Esophagus squamous epithelium (tissue), 4 donors: ENCODE measurements around the gene BTBD2.

ENCODE experiments used
- POLR2A ChIP-seq, 4 donors: fragments of 450-650 bp; IDR thresholded peaks; one replicate each; pipeline ENCODE4 v1.6.1; 2017; ENCODE audit warnings: antibody characterized with exemption in 4 of 4, mild to moderate bottlenecking in 4 of 4, moderate library complexity in 3 of 4
- TF ChIP-seq, protein P1 (sequence below), 6 experiments: fragments of 450-650 bp in 4 of 6; fragments of 200-600 bp in 2 of 6; sonication (generic) in 2 of 6; IDR thresholded peaks; one replicate each; pipeline ENCODE4 v1.5.1; 2016 to 2019; ENCODE audit warnings: antibody characterized with exemption in 6 of 6, mild to moderate bottlenecking in 4 of 6, moderate library complexity in 4 of 6

DNA sequence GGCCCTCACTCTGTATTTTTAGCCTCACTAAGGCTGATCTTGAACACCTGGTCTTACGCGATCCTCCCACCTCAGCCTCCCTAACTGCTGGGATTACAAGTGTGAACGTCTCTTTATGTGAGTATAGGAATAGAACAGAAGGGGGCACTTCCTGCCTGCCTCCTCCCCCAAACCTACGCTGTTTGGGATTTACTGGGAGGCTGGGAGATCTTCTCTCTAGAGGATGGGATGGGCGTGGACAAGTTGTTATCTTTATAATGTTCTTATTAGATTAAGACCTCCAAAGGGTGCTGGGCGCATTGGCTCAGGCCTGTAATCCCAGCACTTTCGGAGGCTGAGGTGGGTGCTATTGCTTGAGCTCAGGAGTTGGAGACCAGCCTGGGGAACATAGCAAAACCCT, 77.4 kb downstream of the BTBD2 start:
- TF ChIP-seq, protein P1, sequence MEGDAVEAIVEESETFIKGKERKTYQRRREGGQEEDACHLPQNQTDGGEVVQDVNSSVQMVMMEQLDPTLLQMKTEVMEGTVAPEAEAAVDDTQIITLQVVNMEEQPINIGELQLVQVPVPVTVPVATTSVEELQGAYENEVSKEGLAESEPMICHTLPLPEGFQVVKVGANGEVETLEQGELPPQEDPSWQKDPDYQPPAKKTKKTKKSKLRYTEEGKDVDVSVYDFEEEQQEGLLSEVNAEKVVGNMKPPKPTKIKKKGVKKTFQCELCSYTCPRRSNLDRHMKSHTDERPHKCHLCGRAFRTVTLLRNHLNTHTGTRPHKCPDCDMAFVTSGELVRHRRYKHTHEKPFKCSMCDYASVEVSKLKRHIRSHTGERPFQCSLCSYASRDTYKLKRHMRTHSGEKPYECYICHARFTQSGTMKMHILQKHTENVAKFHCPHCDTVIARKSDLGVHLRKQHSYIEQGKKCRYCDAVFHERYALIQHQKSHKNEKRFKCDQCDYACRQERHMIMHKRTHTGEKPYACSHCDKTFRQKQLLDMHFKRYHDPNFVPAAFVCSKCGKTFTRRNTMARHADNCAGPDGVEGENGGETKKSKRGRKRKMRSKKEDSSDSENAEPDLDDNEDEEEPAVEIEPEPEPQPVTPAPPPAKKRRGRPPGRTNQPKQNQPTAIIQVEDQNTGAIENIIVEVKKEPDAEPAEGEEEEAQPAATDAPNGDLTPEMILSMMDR (IDR thresholded peaks at IDR 0.05) = no peak
- TF ChIP-seq POLR2A (IDR thresholded peaks at IDR 0.05) = no peak
